Measurements from ENCODE around the gene COL15A1.

Gene COL15A1

GRCh38 chr9:98913705-98914104 is 30.0 kb upstream of the COL15A1 start:
- no peak overlapping the region for H3K27ac ChIP-seq
- DNase-seq (ENCODE audit: low spot score) = no peak
- no peak overlapping the region for H3K4me3 ChIP-seq

GRCh38 chr9:98915599-98915998 is 28.1 kb upstream of the COL15A1 start:
- no peak for TF ChIP-seq CTCF (IDR thresholded peaks at IDR 0.05)
- Histone ChIP-seq H3K27ac (no peak overlapping the region), H3K4me3 (no peak overlapping the region)
- no peak for DNase-seq (ENCODE audit: low spot score)

More at GRCh38 chr9:98913705-98914104, 30.0 kb upstream of the COL15A1 start:
- TF ChIP-seq CTCF (IDR thresholded peaks at IDR 0.05) = no peak

GRCh38 chr9:98916660-98917059 is 27.0 kb upstream of the COL15A1 start:
- H3K4me3 ChIP-seq = no peak overlapping the region
- no peak overlapping the region for H3K27ac ChIP-seq
- DNase-seq (ENCODE audit: low spot score) = no peak
- TF ChIP-seq CTCF (IDR thresholded peaks at IDR 0.05) = no peak

- peak overlapping the region in 1 of 2 donors; percentile 62 for H3K27ac ChIP-seq
- DNase-seq (ENCODE audit: low spot score) = no peak
Measured at GRCh38 chr9:98917746-98918487, 25.8 kb upstream of the COL15A1 start.

GRCh38 chr9:98921732-98922131 is 22.0 kb upstream of the COL15A1 start:
- Histone ChIP-seq H3K4me3 (no peak overlapping the region), H3K27ac (no peak overlapping the region)
- TF ChIP-seq CTCF (IDR thresholded peaks at IDR 0.05) = no peak
- no peak for DNase-seq (ENCODE audit: low spot score)

More at GRCh38 chr9:98917746-98918487, 25.8 kb upstream of the COL15A1 start:
- H3K4me3 ChIP-seq = no peak overlapping the region
- no peak for TF ChIP-seq CTCF (IDR thresholded peaks at IDR 0.05)

GRCh38 chr9:98922721-98923435 is 20.8 kb upstream of the COL15A1 start:
- Histone ChIP-seq H3K4me3 (no peak overlapping the region), H3K27ac (no peak overlapping the region)
- no peak for TF ChIP-seq CTCF (IDR thresholded peaks at IDR 0.05)
- DNase-seq (ENCODE audit: low spot score) = no peak
